AG09319 (cell line): ENCODE data around the gene CUTC.
"Not testable (repeated sequence)": the region's sequence is repeated elsewhere in the genome, so short reads cannot be mapped to it uniquely, and the experiment has no call there.

Source experiments
- DNase-seq: peaks from one replicate; pipeline ENCODE4 v3.0.0-alpha.2; 2010; ENCODE audit warnings: low read depth; ENCODE audit errors: extremely low read depth
- TF ChIP-seq, protein P1 (sequence below): IDR thresholded peaks from 2 replicates; pipeline ENCODE4 v1.5.1; 2011; ENCODE audit warnings: low read depth, mild to moderate bottlenecking, inconsistent platforms, low read length, moderate library complexity

CUTC gene

GRCh38 chr10:99742701-99743100, 10.7 kb downstream of the CUTC start:
- DNase-seq = no peak

DNA sequence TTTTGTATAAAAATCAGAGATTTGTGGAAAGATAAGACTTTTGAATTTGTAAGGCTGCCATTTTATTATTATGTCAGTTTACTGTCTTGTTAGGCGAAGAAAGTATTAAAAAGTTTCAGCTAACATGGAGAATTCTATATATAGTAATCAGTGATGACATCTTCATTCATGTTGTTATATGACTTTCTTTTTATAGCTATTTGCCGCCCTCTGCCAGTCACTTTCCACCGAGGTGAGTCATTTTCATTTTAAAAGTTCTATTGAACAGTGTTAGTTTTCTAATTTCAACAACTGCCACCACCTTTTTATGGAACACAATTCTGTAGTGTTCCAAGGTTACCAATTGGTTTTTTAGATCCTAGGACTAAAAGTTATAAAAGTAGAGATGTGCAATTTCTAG, 11.8 kb downstream of the CUTC start:
- TF ChIP-seq, protein P1, sequence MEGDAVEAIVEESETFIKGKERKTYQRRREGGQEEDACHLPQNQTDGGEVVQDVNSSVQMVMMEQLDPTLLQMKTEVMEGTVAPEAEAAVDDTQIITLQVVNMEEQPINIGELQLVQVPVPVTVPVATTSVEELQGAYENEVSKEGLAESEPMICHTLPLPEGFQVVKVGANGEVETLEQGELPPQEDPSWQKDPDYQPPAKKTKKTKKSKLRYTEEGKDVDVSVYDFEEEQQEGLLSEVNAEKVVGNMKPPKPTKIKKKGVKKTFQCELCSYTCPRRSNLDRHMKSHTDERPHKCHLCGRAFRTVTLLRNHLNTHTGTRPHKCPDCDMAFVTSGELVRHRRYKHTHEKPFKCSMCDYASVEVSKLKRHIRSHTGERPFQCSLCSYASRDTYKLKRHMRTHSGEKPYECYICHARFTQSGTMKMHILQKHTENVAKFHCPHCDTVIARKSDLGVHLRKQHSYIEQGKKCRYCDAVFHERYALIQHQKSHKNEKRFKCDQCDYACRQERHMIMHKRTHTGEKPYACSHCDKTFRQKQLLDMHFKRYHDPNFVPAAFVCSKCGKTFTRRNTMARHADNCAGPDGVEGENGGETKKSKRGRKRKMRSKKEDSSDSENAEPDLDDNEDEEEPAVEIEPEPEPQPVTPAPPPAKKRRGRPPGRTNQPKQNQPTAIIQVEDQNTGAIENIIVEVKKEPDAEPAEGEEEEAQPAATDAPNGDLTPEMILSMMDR = no peak
- no peak for DNase-seq

More at GRCh38 chr10:99742701-99743100, 10.7 kb downstream of the CUTC start:
- TF ChIP-seq, protein P1 = no peak

DNA sequence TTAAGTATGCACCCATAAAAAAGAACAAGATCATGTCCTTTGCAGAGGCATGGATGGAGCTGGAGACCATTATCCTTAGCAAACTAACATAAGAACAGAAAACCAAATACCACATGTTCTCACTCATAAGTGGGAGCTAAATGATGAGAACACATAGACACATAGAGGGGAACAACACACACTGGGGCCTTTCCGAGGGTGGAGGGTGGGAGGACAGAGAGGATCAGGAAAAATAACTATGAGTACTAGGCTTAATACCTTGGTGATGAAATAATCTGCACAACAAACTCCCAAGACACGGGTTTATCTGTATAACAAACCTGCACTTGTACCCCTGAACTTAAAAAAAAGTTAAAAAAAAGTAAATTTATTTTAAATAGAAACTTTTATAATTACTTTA, 14.1 kb downstream of the CUTC start:
- DNase-seq = not testable (repeated sequence)

GRCh38 chr10:99748823-99749451, 16.9 kb downstream of the CUTC start:
- TF ChIP-seq, protein P1 = no peak
- DNase-seq = no peak

- DNase-seq = no peak
- TF ChIP-seq, protein P1 = no peak
These were observed 18.6 kb downstream of the CUTC start for GRCh38 chr10:99750641-99751040.

DNA sequence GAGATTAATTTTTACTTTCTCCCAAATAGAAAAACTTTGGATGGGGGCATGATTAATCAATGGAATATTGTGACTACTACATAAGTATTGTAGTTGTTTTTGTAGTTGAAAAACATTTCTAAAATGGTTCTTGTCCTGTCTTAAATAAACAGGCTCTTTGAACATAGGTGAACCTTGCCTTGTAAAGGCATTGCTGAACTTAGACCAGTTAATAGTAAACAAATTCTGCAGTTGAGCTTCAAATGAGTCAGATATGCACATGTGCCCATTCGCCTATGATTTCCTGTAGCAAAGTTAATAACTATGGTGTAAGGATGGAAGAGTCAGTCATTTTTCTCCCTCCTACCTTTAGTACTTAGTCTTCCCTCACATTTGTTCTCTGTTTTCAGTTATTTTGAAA, 22.6 kb downstream of the CUTC start:
- no peak for DNase-seq
- TF ChIP-seq, protein P1 = no peak

- DNase-seq = no peak
- TF ChIP-seq, protein P1 = no peak
These were observed 24.1 kb downstream of the CUTC start for GRCh38 chr10:99756159-99756558.

GRCh38 chr10:99758211-99758891, 26.3 kb downstream of the CUTC start:
- TF ChIP-seq, protein P1 = no peak
- DNase-seq = no peak
